Mesenchymal stem cell (in vitro differentiated cells and primary cell): ENCODE measurements around the gene CYFIP1. TPM values are rescaled to one million over a fixed set of nuclear protein-coding genes. Genes with fewer than 3 reads are reported as not detected.

ENCODE experiments used
- DNase-seq: peaks from one replicate; pipeline ENCODE4 v3.0.0-alpha.2; 2013
- H2AFZ ChIP-seq: one replicate; pipeline ENCODE4 v1.6.1; 2013; ENCODE audit warnings: low read depth, mild to moderate bottlenecking, control low read depth, inconsistent platforms, low read length, moderate library complexity
- H2AK5ac ChIP-seq: 2 replicates; pipeline ENCODE4 v1.6.1; 2013; ENCODE audit warnings: low read length, moderate library complexity, mild to moderate bottlenecking, inconsistent platforms; ENCODE audit not compliant: severe bottlenecking
- H2BK120ac ChIP-seq: one replicate; pipeline ENCODE4 v1.6.1; 2013; ENCODE audit warnings: low read depth, mild to moderate bottlenecking, inconsistent platforms, low read length, moderate library complexity
- H2BK12ac ChIP-seq, 2 experiments: one replicate each; pipeline ENCODE4 v1.6.1; 2013; ENCODE audit warnings: inconsistent platforms in 2 of 2, low read length in 2 of 2, mild to moderate bottlenecking in 2 of 2, moderate library complexity in 2 of 2, control low read depth in 1 of 2
- H2BK15ac ChIP-seq: one replicate; pipeline ENCODE4 v1.6.1; 2013; ENCODE audit warnings: mild to moderate bottlenecking, low read depth, inconsistent platforms; ENCODE audit not compliant: poor library complexity, severe bottlenecking
- H2BK5ac ChIP-seq: 2 replicates; pipeline ENCODE4 v1.6.1; 2013; ENCODE audit warnings: low read depth, mild to moderate bottlenecking, low read length, control low read depth, inconsistent platforms; ENCODE audit not compliant: poor library complexity, severe bottlenecking
- H3K14ac ChIP-seq, 2 experiments: one replicate each; pipeline ENCODE4 v1.6.1; 2013; ENCODE audit warnings: inconsistent platforms in 2 of 2, low read length in 2 of 2, control low read depth in 1 of 2, mild to moderate bottlenecking in 1 of 2, moderate library complexity in 1 of 2
- H3K18ac ChIP-seq, 2 experiments: one replicate each; pipeline ENCODE4 v1.6.1; 2013; ENCODE audit warnings: inconsistent platforms in 2 of 2, low read length in 2 of 2, control low read depth in 1 of 2, low read depth in 1 of 2, mild to moderate bottlenecking in 1 of 2
- H3K23ac ChIP-seq, 2 experiments: one replicate each; pipeline ENCODE4 v1.6.1; 2013; ENCODE audit warnings: inconsistent platforms in 2 of 2, low read length in 2 of 2, mild to moderate bottlenecking in 2 of 2, moderate library complexity in 2 of 2, control low read depth in 1 of 2
- H3K27ac ChIP-seq: 2 replicates; pipeline ENCODE4 v1.5.1; 2013; ENCODE audit warnings: mild to moderate bottlenecking, moderate library complexity, low read length, control low read depth, inconsistent platforms; ENCODE audit not compliant: poor library complexity, severe bottlenecking
- H3K27me3 ChIP-seq, 2 experiments: 2 replicates each; pipeline versions ENCODE4 v1.6.1 to v1.7.0; 2013; ENCODE audit warnings: low read length in 2 of 2, mild to moderate bottlenecking in 2 of 2, moderate library complexity in 2 of 2, control low read depth in 1 of 2, inconsistent platforms in 1 of 2; ENCODE audit not compliant: control insufficient read depth in 1 of 2, insufficient read depth in 1 of 2
- H3K36me3 ChIP-seq, 2 experiments: 2 replicates each; pipeline versions ENCODE4 v1.6.1 to v1.7.0; 2013; ENCODE audit warnings: low read length in 2 of 2, control low read depth in 1 of 2, inconsistent platforms in 1 of 2, low read depth in 1 of 2, mild to moderate bottlenecking in 1 of 2; ENCODE audit not compliant: insufficient read depth in 2 of 2, control insufficient read depth in 1 of 2
- H3K4ac ChIP-seq, 2 experiments: one replicate each; pipeline ENCODE4 v1.6.1; 2013; ENCODE audit warnings: inconsistent platforms in 2 of 2, low read length in 2 of 2, mild to moderate bottlenecking in 2 of 2, moderate library complexity in 2 of 2, control low read depth in 1 of 2, low read depth in 1 of 2
- H3K4me1 ChIP-seq: 2 replicates; pipeline ENCODE4 v1.6.1; 2013; ENCODE audit warnings: low read depth, low read length, control low read depth; ENCODE audit not compliant: control insufficient read depth, insufficient read depth
- H3K4me2 ChIP-seq: 2 replicates; pipeline ENCODE4 v1.6.1; 2013; ENCODE audit warnings: low read length, mild to moderate bottlenecking, inconsistent platforms; ENCODE audit not compliant: poor library complexity, severe bottlenecking
- H3K4me3 ChIP-seq, 2 experiments: 2 replicates each; pipeline versions ENCODE4 v1.5.1 to v1.7.0; 2013; ENCODE audit warnings: low read length in 2 of 2, mild to moderate bottlenecking in 2 of 2, control low read depth in 1 of 2, low read depth in 1 of 2; ENCODE audit not compliant: insufficient read depth in 1 of 2
- H3K79me1 ChIP-seq: replicated peaks from 2 replicates; pipeline ENCODE4 v1.6.1; 2013; ENCODE audit warnings: mild to moderate bottlenecking, control low read depth, low read length, inconsistent platforms; ENCODE audit not compliant: poor library complexity, severe bottlenecking
- H3K9ac ChIP-seq: 2 replicates; pipeline ENCODE4 v1.7.0; 2013; ENCODE audit warnings: mild to moderate bottlenecking, low read length, moderate library complexity
- H3K9me3 ChIP-seq: 2 replicates; pipeline ENCODE4 v1.7.0; 2013; ENCODE audit warnings: mild to moderate bottlenecking, low read length; ENCODE audit not compliant: control insufficient read depth
- H4K8ac ChIP-seq: one replicate; pipeline ENCODE4 v1.6.1; 2013; ENCODE audit warnings: inconsistent platforms, mild to moderate bottlenecking, low read length, moderate library complexity
- H4K91ac ChIP-seq: one replicate; pipeline ENCODE4 v1.6.1; 2013; ENCODE audit warnings: mild to moderate bottlenecking, low read length, inconsistent platforms
- WGBS: methylation state at CpG from one replicate; pipeline ENCODE4 v1.1.7; 2013; ENCODE audit warnings: mixed read lengths; 5-methylcytosine and 5-hydroxymethylcytosine counted together
- polyA plus RNA-seq, 2 experiments: library from polyadenylated mRNA; stranded (reverse); fragments of 200-250 nt; gene quantifications; one replicate each; pipeline ENCODE4 v1.2.3, GENCODE V29; 2013

The CYFIP1 gene
- polyA plus RNA-seq (2013, experiment 1 of 2), result 42.1 TPM
- polyA plus RNA-seq (2013, experiment 2 of 2), result 39.2 TPM

DNA sequence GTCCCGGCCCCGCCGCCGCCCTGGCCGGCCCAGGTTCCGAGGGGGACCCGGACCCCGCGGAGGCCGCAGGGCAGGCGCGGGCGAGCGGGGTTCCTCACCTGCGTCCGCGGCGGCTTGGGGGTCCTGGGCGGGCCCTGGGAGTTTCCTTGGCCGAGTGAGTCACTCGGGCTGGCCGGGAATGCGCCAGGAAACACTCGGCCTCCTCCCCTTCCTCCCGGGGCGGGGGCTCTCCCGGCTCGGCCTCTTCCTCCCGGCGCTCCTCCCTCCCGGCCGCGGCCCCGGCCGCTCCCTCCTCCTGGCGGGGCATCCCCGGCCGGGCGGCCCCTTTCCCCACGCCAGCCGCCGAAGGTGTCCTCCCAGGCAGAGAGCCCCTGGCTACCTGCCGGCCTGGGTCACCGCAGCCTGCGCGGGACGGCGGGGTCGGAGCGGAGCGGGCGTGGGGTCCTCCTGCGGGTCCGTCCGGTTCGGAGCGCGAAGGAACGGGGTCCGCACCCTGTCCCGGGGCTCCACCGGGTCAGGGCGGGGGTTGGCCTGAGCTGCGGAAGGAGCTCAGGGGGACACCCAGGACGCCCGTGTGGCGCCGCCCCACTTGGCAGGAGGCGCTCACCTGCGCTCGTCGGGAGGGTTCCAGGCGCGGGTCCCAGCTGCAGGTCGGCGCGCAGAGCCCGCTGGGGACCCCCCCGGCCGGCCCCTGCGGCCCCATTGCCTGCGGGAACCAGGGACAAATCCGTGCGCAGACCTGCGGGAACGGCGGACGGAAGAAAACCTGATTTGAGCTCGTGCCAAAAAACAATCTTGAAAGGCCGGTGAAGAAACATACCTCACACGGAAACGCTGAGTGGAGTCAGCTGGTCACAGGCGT is at the start of gene CYFIP1:
Gene CYFIP1, minus strand, starts transcription at position 180 of the 862 bp plus-strand sequence. CDS start 33,083 bp downstream, outside the sequence.
- Histone ChIP-seq H3K9me3 (no peaks in the 10 kb centered on the region), H2BK5ac (no peak within 1 kb of the TSS), H3K36me3 (no peaks in the 10 kb centered on the region), H4K8ac (peak within 1 kb of the TSS; percentile 97), H2AFZ (peak within 1 kb of the TSS; percentile 90), H2AK5ac (no peak within 1 kb of the TSS), H2BK15ac (peak within 1 kb of the TSS; percentile 83), H3K27me3 (no peaks in the 10 kb centered on the region), H3K27ac (peak within 1 kb of the TSS; percentile 12), H3K4me3 (peak within 1 kb of the TSS; percentile 88 to 100), H3K4ac (peak within 1 kb of the TSS; percentile 46 to 92), H3K14ac (peak within 1 kb of the TSS in 1 of 2 experiments; percentile 93), H3K4me2 (peak within 1 kb of the TSS; percentile 98), H3K4me1 (peaks cover 5% of the 10 kb centered on the region), H3K23ac (peak within 1 kb of the TSS in 1 of 2 experiments; percentile 97), H2BK12ac (peak within 1 kb of the TSS in 1 of 2 experiments; percentile 98), H3K79me1 (peaks cover 4% of the 10 kb centered on the region), H4K91ac (peak within 1 kb of the TSS; percentile 86), H2BK120ac (peak within 1 kb of the TSS; percentile 71), H3K18ac (peak within 1 kb of the TSS; percentile 82 to 97), H3K9ac (peak within 1 kb of the TSS; percentile 86)
- under 1% methylated on average over 52 of the region's 93 CpGs for WGBS
- peak; percentile 90 for DNase-seq

DNA sequence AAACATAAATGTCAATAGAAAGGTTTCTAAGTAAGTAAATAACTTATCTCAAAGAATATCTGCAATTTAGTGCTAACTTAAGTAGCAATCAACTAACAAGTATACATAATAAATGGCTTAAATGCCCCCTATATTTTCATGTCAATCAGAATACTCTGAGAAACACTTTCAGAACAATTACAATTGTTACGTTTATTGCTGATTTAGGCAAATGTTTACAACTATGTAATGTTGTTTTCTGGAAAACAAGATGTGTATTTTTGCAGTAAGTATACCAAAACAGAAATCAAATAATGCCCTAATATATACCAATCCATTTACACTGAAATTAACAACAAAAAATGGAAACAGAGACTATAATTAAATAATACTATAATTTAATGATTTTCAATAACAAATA is 46.0 kb upstream of the CYFIP1 start:
- H3K9ac ChIP-seq, result no peak overlapping the region
- no peak overlapping the region for H3K27ac ChIP-seq
- no peak overlapping the region for H2BK5ac ChIP-seq
- no peak overlapping the region for H3K4me3 ChIP-seq
- H3K79me1 ChIP-seq, result peaks cover 4% of the 10 kb centered on the region
- H2BK12ac ChIP-seq, result no peak overlapping the region
- H3K23ac ChIP-seq, result no peak overlapping the region
- H4K8ac ChIP-seq, result no peak overlapping the region
- H3K18ac ChIP-seq, result no peak overlapping the region
- no peak overlapping the region for H2BK120ac ChIP-seq
- no peak overlapping the region for H2AFZ ChIP-seq
- peaks cover 33 to 99% of the 10 kb centered on the region in 2 experiments for H3K36me3 ChIP-seq
- no peaks in the 10 kb centered on the region for H3K27me3 ChIP-seq
- H4K91ac ChIP-seq, result no peak overlapping the region
- H2AK5ac ChIP-seq, result no peak overlapping the region
- no peaks in the 10 kb centered on the region for H3K9me3 ChIP-seq
- no peak overlapping the region for H3K4me2 ChIP-seq
- H2BK15ac ChIP-seq, result no peak overlapping the region
- no peak overlapping the region for H3K4ac ChIP-seq
- no peak overlapping the region for H3K14ac ChIP-seq
- WGBS, result no CpG with 5 or more reads among the region's 1 CpG
- no peaks in the 10 kb centered on the region for H3K4me1 ChIP-seq
- DNase-seq, result no peak

DNA sequence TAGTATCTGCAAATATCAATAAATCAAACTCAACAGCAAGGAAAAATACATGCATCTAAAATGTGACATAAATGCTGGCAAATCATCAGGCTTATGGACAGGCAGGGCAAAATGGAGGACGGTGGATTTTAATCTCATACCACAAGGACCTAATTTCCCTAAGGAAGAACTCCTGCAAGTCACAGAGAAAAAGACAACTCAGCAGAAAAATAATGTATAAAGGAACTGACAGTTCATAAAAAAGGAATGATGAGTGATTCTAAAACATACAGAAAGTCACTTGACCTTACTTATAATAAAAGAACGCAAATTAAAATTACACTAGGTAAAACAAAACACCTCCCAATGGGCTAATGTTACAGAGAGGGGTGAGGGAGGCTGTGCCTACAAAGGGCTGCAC is 42.0 kb upstream of the CYFIP1 start:
- Histone ChIP-seq H3K9me3 (no peaks in the 10 kb centered on the region), H2BK15ac (no peak overlapping the region), H2BK5ac (no peak overlapping the region), H3K4ac (no peak overlapping the region), H3K27me3 (no peaks in the 10 kb centered on the region), H3K79me1 (peaks cover 8% of the 10 kb centered on the region), H2AFZ (no peak overlapping the region), H4K91ac (no peak overlapping the region), H3K18ac (no peak overlapping the region), H2AK5ac (no peak overlapping the region), H4K8ac (peak overlapping the region; percentile 12), H2BK12ac (no peak overlapping the region), H3K23ac (no peak overlapping the region), H3K27ac (no peak overlapping the region), H3K4me2 (no peak overlapping the region), H3K36me3 (peaks cover 34 to 95% of the 10 kb centered on the region in 2 experiments), H3K14ac (no peak overlapping the region), H2BK120ac (no peak overlapping the region), H3K9ac (no peak overlapping the region), H3K4me3 (no peak overlapping the region), H3K4me1 (peaks cover 2% of the 10 kb centered on the region)
- 100% methylated on average over 2 of the region's 2 CpGs for WGBS
- no peak for DNase-seq

DNA sequence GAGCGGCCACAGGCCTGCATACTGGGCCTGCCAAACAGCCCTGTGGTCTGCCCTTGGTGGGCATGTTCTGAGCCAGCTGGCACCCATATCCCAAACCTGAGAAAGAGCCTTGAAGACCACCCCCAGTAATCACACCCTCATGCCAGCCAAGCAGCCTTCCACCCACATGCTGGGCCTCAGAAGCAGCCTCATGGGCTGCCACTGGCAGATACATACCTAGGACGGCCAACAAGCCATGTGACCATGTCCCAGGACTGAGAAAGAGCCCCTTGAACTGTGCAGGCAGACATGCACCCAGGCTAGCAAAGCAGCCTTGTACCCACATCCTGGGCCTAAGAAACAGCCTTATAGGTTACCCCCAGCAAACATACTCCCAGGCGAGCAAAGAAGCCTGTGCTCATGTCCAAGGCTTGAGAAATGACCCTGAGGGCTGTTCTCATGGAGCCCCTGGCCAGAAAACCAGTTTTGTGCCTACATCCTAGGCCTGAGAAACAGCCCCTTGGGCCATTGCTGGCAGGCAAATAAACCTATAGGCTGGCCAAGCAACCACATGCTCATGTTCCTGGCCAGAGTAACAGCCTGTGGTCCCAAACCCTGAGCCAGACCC is 34.3 kb upstream of the CYFIP1 start:
- Histone ChIP-seq H2BK15ac (no peak overlapping the region), H2AK5ac (no peak overlapping the region), H3K4me2 (no peak overlapping the region), H3K4me3 (no peak overlapping the region), H2BK12ac (no peak overlapping the region), H3K36me3 (peaks cover 53 to 87% of the 10 kb centered on the region in 2 experiments), H3K9ac (no peak overlapping the region), H3K27ac (no peak overlapping the region), H3K4ac (no peak overlapping the region), H3K79me1 (peaks cover 29% of the 10 kb centered on the region), H3K18ac (no peak overlapping the region), H4K8ac (no peak overlapping the region), H3K4me1 (peaks cover 3% of the 10 kb centered on the region), H3K14ac (no peak overlapping the region), H3K27me3 (no peaks in the 10 kb centered on the region), H2BK5ac (no peak overlapping the region), H2BK120ac (no peak overlapping the region), H4K91ac (no peak overlapping the region), H2AFZ (no peak overlapping the region), H3K23ac (no peak overlapping the region), H3K9me3 (no peaks in the 10 kb centered on the region)
- DNase-seq, result no peak
- 94% methylated on average over 3 of the region's 3 CpGs for whole genome bisulfite sequencing
